HG03378 (cell line): ENCODE data around the gene PIP4K2B.
"Not testable (repeated sequence)": the region's sequence is repeated elsewhere in the genome, so short reads cannot be mapped to it uniquely, and the experiment has no call there.

ENCODE experiments used
- ATAC-seq: cut with Tn5 transposase; IDR thresholded peaks from one replicate; pipeline ENCODE4 v1.9.1; 2021; ENCODE audit warnings: mild to moderate bottlenecking, moderate library complexity; ENCODE audit not compliant: unreplicated experiment

The PIP4K2B gene

GRCh38 chr17:38730526-38731379 is 68.6 kb downstream of the PIP4K2B start:
- ATAC-seq, result no peak

DNA sequence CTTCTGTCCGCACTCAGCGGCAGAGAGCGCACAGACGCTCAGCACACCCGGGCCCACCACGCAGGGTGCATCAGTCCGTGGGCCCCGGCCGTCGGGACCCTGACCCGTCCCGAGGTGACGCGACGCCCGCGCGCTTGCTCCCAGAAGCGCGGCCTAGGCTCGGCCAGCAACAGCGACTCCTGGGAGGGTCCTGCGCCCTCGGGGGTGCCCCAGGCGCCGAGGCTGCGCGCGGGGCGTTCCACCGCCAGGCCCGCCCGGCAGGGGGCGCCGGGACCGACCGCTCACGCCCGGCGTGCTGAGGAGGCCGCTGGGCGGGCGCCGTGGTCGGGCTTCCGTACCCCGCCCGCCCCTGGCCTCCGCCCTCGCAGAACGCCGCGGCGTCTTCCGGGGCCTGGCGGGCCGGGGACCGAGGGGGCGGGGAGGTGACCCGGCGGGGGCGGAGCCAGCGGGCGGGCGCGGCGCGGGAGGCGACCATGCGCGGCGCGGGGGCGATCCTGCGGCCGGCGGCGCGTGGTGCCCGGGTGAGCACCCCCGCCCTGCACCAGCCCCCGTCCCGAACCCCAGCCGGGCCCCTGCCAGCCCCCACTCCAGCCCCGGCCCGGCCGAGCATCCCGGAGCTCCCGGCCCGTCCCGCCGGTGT is 69.3 kb downstream of the PIP4K2B start, which contains the start of gene CISD3:
Gene CISD3, plus strand, starts transcription at position 456 of the 640 bp plus-strand sequence. Its CDS starts 18 bp downstream, at position 474.
- no peak for ATAC-seq

- no peak for ATAC-seq
Observed at GRCh38 chr17:38729368-38729885, 69.9 kb downstream of the PIP4K2B start.

- ATAC-seq, result no peak
Observed at GRCh38 chr17:38728290-38728831, 71.0 kb downstream of the PIP4K2B start.

DNA sequence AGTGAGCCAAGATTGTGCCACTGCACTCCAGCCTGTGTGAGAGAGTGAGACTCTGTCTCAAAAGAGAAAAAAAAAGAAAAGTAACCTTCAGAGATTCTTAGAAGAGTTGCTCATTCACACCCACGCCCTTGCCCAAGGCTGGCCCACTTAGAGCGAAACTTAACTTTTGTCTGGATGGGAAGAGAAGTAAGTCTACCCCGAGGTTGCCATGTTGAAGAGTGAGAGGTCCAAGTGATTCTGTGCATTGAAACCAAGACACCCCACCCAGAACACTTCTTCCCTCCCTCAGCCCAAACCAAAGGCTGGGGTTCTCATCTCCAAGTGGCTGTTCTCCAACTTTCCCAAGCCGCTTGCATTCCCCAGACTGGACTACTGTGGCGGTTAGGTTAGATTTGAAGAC is 71.6 kb downstream of the PIP4K2B start:
- no peak for ATAC-seq

DNA sequence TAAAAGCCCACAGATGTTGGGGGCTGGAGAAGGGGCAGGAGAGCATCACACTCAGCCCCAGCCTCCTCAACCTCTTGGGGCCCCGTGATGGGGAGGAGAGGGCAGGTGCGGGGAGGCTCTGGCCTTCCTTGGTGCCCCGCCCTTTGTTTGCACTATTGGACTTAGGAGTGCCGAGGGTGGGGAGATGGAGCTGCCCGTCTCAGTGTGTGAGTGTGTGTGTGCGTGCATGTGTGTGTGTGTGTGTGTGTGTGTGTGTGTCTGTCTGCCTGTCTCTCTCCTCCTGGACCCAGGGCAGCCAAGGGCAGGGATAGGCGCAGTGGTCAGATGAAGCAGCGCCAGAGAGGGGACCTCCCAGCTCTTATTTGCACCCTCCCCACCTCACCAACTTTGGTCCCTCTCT is 73.2 kb downstream of the PIP4K2B start:
- not testable (repeated sequence) for ATAC-seq

GRCh38 chr17:38725066-38725465 is 74.3 kb downstream of the PIP4K2B start:
- ATAC-seq, result no peak

DNA sequence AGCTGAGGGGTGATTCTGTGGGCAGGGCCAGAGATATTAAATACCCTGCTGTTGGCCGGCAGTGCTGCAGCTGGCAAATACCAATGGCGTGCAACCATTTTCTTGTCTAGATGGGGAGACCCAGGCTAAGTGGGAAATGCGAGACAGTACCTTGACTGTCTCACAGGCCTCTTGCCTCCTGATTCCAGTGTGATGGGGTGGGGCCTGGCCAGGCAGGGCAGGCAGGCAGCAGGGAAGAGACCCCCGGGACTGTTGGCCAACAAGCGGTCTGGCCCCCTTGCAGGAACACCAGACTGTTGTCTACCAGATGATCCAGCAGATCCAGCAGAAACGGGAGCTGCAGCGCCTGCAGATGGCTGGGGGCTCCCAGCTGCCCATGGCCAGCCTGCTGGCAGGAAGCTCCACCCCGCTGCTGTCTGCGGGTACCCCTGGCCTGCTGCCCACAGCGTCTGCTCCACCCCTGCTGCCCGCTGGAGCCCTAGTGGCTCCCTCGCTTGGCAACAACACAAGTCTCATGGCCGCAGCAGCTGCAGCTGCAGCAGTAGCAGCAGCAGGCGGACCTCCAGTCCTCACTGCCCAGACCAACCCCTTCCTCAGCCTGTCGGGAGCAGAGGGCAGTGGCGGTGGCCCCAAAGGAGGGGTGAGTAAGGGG is 74.9 kb downstream of the PIP4K2B start:
- no peak for ATAC-seq

GRCh38 chr17:38721802-38722201 is 77.6 kb downstream of the PIP4K2B start:
- ATAC-seq, result no peak

DNA sequence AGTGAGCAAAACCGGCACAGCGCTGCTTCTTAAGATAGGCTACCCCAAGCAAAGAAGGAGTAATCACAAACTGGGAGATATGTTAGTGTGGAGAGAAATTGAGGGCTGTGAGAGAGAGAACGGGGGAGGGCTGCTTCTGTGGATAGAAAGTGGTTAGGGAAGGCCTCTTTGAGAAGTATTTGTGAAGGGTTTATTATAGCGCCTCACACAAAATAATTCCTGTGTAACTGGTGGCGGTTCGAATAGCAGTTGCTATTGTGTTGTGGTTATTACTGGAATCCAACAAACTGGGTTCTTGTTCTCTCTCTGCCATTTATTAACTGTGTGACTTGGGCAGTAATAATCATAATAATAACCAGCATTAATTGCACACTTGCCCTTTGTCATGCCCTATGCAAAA is 78.4 kb downstream of the PIP4K2B start:
- no peak for ATAC-seq

DNA sequence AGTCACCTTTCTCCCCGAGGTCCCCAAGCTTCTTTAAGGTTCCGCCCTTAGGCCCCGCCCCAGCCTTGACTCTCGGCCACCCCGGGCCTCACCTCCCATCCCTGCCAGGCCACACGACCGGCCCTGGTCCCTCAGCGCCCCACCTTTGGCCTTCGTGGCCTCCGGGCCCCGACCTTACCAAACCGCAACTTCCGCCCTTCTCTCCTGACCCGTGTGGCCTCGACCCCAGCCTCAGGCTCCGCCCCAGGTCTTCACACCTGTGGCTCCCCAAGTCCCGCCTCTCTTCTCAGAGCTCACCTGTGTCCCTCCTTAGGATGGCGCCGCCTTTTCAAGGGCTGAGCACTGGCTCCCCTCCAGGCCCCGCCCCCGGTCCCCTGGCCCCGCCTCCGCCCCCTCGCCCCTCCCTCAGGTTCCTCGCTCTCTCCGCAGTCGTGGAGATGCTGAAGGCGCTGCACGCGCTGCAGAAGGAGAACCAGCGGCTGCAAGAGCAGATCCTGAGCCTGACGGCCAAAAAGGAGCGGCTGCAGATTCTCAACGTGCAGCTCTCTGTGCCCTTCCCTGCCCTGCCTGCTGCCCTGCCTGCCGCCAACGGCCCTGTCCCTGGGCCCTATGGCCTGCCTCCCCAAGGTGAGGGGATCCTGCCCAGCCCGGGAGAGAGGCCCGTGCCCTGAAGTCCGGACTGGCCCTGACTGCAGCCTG is 79.3 kb downstream of the PIP4K2B start:
- ATAC-seq, result no peak

- ATAC-seq, result no peak
Observed at GRCh38 chr17:38719289-38719942, 79.9 kb downstream of the PIP4K2B start.

- no peak for ATAC-seq
Observed at GRCh38 chr17:38717139-38717745, 82.1 kb downstream of the PIP4K2B start.

DNA sequence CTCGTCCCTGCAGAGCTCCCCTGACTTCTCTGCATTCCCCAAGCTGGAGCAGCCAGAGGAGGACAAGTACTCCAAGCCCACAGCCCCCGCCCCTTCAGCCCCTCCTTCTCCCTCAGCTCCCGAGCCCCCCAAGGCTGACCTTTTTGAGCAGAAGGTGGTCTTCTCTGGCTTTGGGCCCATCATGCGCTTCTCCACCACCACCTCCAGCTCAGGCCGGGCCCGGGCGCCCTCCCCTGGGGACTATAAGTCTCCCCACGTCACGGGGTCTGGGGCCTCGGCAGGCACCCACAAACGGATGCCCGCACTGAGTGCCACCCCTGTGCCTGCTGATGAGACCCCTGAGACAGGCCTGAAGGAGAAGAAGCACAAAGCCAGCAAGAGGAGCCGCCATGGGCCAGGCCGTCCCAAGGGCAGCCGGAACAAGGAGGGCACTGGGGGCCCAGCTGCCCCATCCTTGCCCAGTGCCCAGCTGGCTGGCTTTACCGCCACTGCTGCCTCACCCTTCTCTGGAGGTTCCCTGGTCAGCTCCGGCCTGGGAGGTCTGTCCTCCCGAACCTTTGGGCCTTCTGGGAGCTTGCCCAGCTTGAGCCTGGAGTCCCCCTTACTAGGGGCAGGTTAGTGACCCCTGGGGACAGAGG is 82.9 kb downstream of the PIP4K2B start:
- ATAC-seq, result no peak
